ENCODE data around the gene SYTL5.

- no peak for TF ChIP-seq POLR2A (IDR thresholded peaks at IDR 0.05)
- TF ChIP-seq CTCF (IDR thresholded peaks at IDR 0.05): no peak
Observed at GRCh38 chrX:38095971-38096529, 89.7 kb downstream of the SYTL5 start.

All from adrenal gland (tissue), 5 donors.